GM19324 (cell line): ENCODE measurements around the gene UBN1.

Experiments used
- ATAC-seq: cut with Tn5 transposase; IDR thresholded peaks from one replicate; pipeline ENCODE4 v1.9.1; 2021; ENCODE audit warnings: mild to moderate bottlenecking, moderate library complexity; ENCODE audit not compliant: unreplicated experiment, low FRiP score

Gene UBN1, protein sequence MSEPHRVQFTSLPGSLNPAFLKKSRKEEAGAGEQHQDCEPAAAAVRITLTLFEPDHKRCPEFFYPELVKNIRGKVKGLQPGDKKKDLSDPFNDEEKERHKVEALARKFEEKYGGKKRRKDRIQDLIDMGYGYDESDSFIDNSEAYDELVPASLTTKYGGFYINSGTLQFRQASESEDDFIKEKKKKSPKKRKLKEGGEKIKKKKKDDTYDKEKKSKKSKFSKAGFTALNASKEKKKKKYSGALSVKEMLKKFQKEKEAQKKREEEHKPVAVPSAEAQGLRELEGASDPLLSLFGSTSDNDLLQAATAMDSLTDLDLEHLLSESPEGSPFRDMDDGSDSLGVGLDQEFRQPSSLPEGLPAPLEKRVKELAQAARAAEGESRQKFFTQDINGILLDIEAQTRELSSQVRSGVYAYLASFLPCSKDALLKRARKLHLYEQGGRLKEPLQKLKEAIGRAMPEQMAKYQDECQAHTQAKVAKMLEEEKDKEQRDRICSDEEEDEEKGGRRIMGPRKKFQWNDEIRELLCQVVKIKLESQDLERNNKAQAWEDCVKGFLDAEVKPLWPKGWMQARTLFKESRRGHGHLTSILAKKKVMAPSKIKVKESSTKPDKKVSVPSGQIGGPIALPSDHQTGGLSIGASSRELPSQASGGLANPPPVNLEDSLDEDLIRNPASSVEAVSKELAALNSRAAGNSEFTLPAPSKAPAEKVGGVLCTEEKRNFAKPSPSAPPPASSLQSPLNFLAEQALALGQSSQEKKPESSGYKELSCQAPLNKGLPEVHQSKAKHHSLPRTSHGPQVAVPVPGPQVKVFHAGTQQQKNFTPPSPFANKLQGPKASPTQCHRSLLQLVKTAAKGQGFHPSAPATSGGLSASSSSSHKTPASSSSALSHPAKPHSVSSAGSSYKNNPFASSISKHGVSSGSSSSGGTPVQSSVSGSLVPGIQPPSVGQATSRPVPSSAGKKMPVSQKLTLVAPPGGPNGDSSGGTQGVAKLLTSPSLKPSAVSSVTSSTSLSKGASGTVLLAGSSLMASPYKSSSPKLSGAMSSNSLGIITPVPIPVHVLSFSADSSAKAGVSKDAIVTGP (N-terminal part only)

DNA sequence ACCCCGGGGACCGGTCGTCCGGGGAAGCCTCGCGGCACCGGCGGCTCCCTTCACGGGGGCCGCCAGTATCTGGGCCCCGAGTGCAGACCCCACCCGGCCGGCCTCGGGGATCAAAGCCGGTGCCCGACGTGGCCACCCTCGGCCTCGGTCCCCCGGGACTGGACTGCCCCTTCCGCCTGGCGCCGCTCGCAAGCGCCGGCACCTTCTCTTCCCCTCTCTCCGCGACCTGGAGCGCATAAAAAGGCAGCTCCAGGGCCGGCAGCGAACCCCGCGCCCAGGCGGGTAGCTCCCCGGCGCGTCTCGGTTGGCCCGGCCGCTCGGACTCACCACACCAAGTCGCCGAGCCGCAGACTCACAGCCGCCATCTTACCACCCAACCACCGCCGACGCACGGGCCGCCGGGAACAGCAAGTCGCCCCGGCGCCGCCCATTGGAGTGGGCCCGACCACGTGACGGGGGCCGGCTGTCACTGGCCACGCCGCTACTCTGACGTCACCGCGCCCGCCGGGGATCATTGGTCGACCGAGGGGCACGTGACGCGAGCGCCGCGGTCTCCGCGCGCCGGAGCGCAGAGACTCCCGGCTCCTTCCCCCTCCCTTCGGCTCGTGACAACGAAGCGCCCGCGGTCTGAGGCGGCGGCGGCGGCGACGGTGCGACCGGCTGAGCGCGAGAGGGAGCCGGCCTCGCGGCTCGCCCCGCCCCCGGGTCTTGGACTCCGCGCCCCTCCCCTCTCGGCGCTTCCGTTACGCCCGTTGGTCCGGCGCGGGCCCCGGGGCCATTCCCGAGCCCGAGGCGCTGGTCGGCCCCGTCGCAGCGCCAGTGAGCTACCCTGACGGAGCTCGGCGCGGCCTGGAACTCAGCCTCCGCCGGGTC, at the start of gene UBN1, which contains the start of gene GLYR1:
Gene UBN1, plus strand, starts transcription at position 581 of the 873 bp plus-strand sequence. CDS start 5,437 bp downstream, outside the sequence.
Gene GLYR1, minus strand, starts transcription at position 388 of the 873 bp plus-strand sequence. Its CDS starts 23 bp downstream, at position 365.
- ATAC-seq = peak; percentile 92

DNA sequence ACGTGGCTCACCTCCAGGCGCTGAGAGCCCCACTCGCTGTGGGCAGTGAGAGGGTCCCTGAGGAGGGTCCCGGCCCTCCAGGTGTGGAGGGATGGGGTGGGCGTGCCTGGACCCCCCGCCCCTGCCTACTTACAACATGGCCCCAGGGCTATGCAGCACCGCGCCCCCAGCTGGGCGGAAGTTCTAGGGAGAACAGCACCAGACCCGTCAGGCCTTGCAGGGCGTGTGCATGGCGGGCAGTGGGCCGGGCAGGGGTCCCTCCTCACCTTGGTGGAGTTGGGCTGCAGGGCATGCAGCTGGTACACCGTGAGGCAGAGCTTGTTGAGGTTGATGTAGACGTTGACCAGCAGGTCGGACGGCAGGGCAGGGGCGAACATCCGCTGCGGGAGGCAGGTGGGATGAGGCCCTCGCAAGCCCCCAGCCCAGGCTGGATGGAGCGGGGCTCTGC, 49.5 kb upstream of the UBN1 start:
- no peak for ATAC-seq

DNA sequence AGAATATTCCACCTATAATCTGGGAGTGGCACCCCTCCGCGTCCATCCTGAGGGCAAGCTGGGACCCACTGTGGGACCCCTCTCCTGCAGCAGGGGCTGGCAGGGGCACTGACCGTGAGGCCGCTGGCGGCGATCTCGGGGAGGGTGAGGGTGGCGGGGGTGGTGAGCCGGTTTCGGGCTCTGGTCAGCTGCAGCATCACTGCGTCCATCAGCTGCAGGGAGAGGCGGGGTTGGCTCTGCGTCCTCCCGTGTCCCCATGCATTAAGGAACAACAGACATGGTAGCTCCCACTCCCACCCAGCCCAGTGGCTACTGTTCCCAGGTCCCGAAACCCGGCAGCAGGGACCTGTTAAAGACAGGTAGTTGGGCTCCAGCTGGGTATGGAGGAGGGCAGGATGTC, 48.8 kb upstream of the UBN1 start:
- no peak for ATAC-seq

DNA sequence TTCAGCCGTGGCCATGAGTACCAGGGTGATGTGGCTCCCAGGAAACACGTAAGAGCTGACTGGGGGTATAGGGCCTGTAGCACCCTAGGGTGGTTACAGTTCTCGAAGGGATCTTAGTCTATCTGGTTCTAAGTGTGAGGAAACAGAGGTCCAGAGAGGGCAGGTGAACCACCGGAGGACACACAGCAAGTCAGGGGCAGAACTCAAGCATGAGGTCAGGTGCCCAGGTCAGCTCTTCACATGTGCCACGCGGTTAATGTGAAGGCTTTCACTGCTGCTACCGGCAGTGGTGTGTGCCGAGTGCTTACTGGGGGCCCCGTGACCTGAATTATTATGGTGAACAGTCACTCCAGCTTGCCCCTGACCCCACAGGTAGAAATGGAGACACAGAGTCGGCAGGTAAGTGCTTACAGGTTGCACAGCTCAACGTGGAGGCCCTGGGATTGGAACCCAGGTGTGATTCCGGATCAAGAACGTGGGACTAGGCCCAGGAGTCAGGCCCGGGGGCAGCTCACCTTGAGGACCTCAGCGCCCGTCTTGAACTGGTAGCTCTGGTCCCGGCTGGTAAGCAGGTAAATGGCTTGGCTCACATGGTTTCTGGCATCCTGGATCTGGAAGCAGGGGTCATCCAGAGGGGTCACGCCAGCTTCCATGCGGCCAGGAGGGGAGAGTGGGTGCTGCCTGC, 48.0 kb upstream of the UBN1 start:
- no peak for ATAC-seq

DNA sequence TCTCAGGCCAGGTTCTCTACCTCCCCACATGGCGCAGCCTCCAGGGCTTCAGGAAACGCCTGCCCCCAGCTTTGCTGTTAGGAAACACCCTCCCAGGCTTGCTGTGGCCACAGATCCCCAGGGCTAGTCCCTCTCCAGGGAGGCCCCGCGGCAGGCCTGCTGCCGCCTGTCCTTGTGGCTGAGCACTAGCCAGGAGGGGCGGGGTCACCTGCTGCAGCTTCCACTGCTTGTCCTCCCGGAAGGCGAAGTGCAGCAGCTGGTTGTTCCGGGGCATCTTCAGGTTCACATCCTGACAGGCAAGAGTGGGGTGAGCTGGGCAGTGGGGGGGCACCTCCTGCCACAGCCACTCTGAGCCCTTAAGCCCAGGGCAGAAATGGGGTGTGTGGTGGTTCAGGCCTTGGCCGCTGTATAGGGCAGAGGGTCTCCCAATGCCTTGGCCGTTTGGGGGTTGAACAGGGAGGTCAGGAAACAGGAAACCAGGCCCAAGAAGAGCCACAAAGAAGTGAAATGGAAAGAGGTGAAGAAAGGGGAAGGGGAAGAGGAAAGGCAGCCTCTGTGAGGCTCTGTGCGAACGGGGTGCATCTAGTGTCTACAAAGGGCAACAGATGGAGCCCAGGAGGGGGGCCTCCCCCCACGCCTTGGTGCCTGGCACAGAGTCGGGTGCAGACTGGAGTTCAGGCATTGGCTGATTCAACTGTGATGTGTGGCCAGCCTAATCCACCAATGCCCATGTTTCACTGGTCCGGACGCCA, 46.8 kb upstream of the UBN1 start:
- ATAC-seq = no peak

DNA sequence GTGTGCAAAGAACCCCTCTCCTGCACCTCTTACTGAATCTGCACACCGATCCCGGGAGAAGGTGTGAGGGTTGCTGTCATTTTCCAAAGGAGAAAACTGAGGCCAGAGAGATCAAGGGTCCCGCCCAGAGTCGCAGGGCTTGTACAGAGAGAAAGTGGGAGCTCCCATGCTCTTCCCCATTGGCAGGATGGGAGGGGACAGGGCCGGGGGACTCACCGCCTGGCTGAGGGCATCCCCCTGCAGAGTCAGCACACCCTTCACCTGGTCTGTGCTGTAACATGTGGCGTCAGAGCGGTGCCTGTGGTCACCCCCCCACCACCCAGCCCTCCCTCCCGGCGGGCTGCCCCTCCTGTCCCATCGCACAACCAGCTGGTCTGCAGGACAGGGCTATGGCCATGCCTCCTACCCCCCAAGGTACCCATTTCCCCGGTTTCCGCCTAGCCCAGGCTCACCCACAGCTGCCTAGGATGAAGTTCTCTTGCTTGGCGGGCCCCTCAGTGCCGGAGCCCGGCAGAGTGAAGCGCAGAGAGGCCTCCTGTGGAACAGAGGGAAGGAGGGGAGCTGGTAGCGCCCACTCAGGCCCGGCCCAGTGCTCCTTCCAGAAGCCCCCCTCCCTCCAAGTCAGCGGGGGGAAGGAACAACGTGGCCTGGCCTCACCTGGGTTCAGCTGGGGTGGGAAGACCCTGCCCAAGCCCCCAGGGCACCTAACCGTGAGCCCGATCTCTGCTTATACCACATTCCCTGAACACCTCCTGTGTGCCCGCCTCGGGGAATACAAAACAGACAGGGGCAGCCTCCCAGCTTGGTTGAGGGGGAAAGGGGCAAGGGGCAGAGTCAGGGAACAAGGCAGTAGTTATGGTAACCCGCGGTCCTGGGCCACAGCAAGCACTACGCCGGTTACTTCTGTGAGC, 46.0 kb upstream of the UBN1 start:
- no peak for ATAC-seq

DNA sequence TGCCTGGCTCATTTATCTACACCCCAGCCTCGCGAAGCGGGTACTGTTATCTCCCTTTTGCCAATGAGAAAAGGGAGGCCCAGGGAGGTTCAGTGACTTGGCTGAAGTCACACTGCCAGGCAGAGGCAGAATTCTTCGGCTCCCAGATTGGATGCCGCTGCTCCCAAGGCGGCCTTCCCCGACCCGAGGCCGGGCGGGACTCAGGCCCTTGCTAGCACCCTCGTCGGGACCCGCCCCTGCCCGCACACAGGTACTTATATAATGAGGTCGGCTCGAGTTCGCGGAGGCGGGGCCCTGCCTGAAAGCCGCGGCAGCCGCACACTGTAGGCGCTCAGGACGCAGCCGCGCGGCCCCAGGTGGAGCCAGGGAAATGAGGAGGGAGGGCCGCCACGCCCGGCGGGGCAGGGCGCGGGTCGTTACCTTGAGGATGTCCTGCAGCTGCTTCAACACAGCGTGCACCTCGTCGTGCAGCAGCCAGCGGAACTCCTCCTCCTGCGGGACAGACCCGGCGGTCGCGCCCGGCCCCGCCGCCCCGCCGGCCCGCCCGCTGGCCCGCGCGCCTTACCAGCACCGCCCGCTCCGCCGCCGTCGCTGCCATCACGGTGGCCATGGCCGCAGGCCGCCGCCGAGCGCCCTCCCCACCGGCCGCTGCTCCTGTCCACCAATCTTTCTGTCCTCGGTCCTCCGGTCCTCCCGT, 45.2 kb upstream of the UBN1 start, which contains the start of gene ROGDI:
Gene ROGDI, minus strand, starts transcription at position 672 of the 697 bp plus-strand sequence. Its CDS starts 62 bp downstream, at position 610.
- ATAC-seq = peak; percentile 67

DNA sequence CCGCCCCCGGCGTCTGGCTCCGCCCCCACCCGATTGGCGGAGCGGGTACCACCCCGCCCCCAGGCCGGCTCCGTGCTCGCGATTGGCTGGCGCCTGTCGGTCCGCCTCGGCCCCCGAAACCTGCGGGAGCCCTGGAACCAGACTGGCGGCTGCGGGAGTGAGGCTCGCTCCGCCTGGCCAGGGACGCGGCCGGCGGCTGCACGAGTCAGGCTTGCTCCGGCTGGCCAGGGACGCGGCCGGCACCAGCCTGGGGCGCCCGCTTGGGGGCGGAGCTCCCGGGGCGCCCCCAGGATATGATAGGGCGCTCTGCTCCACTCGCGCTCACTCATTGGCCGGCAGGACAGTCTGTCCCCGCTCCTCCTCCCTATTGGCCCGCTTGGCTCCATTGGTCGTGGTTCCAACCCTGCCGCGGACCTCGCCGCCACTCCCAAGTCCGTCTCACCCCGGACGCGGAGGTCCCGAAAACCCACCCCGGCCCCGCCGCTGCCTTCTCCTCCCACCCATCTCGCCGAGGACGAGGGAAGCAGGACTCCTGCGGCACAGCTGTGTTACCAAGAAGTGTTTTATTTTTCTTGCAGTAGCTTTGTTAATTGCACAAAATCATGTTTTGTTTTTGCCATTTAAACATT, 44.5 kb upstream of the UBN1 start:
- ATAC-seq = peak; percentile 94

DNA sequence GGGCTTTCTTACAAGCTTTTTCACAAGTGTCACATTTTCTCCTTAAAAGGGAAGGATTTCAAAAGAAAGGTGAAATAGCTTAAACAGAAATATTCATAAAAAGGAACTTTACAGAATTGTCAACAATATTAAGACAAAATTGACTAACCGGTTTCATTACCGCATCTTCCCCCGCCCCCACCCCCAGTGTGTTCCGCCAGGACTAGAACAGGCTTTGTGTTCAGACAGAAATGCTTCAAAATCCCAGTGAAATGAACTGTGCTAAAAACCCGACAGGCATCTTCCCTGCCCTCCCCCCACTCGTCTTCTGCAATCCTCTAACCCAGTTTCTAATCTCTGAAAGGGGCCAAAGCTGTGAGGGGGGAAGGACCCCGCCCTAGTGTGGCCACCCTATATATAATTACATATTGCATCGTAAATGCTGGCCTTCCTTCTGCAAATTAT, 43.9 kb upstream of the UBN1 start:
- ATAC-seq = no peak

DNA sequence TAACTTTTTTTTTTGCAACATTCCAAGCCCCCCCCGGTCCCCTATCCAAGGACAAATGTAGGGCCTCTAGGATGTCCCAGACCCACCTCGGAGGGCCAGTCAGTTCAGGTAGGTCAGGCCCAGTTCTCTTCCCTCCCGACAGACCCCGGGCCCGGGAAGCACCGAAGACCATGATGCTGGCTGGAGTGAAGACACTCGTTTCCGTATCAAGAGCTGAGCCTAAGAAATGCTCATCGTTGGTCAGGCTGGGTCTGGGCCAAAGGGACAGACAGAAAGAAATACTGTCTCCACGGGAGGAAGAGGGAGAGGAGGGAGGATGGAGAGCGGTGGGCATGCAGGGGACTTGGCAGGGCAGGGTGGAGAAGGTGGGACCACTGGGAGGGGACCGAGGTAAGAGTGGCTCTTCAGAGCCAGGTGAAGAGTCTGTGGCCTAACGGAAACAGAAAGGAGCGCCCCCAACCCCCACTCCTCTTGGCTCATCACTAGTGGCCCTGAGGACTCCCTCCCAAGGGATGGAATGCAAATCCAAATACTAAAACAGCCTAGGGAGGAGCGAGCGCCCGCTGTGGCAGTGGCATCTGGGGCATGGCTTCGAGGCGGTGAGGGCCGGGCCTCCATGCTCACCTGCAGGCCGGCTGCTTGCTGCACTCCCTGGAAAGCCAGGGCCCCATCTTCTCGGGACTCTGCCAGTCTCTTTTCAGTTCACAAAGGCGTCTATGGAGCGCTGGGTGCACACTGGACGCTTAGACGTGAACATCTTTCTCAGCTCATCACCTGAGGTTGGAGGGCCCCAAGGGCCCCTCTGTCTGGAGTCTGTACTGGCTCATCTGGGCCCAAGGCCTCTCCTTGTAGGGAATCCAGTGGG, 43.2 kb upstream of the UBN1 start:
- ATAC-seq = no peak

DNA sequence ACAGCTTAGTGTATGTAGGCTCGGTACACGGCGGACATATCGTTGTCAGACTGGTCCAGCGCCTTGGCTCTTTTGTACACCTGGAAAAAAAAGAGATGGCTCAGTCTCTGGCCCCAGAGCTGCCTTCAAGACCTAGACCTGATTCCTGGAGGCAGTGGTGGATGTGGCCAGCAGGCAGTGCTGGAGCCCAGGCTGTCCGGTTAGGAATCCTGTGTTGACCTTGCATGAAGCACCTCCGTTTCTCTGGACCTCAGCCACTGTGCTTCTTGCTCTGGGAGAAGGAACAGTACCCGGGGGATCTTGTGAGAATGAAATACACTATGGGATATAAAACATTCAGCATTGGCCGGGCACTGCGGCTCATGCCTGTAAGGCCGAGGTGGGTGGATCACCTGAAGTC, 42.0 kb upstream of the UBN1 start:
- no peak for ATAC-seq

DNA sequence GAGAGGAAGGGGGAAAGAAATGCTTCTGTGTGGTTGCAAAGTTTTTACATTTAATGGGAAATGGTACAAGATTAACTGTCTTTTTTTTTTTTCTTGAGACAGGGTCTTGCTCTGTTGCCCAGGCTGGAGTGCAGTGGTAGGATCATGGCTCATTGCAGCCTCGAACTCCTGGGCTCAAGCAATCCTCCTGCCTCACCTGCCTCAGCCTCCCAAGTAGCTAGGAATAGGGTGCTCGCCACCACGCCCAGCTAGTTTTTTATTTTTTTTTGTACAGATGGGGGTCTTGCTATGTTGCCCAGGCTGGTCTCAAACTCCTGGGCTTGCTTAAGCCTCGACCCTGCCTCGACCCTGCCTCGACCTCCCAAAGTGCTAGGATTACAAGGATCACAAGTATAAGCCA, 41.0 kb upstream of the UBN1 start:
- no peak for ATAC-seq

DNA sequence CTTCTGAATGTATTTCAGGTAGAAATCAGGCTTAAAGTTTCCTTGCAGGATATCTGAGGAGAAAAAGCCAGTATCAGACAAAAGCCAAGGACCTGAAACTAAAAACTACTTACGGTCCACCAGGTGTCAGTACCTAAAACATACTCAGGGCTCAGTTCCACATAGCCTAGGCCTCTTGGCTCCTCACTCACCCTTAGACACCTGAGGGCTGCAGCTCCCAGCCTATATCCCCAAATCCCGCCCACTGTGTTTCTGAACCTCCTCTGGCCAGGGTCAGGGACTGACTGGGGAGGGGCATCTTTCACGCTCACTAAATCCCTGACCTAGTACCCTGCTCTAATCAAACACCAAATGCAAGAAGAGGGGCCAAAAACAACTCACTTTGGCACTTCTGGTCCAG, 36.0 kb upstream of the UBN1 start:
- ATAC-seq = no peak

DNA sequence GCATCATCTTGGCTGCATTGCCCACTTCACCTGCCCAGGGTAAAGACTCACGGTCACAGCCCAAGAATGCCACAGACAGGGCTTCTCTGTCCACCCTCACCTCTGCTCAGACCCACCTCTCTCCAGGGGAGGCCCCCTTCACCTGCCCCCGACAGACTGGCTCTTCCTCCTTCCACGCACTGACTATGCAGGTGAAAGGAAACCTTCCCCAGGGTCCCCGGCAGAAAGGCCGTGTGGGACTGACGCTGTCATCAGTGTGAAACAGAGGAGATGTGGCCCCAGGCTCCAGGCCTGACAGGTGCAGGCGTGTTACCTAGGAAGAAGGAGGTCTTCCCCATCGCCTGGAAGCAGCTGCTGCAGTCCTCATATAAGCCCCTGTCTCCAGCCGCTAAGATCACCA, 35.5 kb upstream of the UBN1 start:
- ATAC-seq = no peak

DNA sequence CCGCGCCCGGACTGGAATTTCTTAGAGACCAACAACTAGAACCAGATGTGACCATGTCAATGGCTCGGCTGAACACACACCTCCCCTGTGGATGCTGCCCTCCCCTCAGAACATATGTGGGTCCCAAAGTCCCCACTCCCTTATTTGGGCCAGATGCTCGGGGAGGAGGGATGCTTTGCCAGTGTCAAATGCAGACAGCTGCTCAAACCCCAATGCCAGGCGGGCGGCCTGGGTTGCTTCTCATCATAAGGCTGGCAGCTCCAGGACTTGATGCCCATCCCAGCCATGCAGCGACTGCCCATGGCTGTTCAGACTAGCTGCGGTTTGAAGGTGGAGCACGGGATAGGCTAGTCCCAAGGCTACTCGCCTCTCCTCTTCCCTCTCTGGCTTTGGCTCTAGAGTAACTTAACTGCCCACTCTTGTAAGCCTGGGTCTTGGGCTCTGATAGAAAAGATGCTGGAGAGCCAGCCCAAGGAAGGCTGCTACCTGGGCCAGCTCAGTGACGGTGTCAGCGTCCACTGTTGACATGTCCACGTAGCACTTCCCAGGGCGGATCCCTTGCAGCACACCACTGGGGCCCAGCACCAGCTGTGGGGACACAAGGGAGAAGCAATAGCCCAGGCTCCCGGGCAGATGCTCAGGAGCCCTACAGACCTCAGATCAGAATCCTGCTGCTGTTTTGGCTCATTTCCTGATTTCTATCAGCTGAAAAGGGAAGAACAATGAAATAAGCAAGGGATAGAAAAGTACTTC, 33.9 kb upstream of the UBN1 start:
- ATAC-seq = no peak
